IMR-90 (cell line): ENCODE measurements around the gene PBX4. TPM values are rescaled to one million over a fixed set of nuclear protein-coding genes. Genes with fewer than 3 reads are reported as not detected.

Experiments used
- ATAC-seq: fragments of 200-7000 bp; cut with Tn5 transposase; 2 replicates; pipeline ENCODE4 v1.9.1; 2020; ENCODE audit warnings: low read depth, mild to moderate bottlenecking, moderate library complexity
- BruUV-seq: library from RNA; stranded (reverse); fragments of 400-500 nt; replicated peaks from 2 replicates; lab custom pipeline; 2021; lab: Mats Ljungman, UMichigan
- CTCF ChIA-PET: fragments of 300-600 bp; formaldehyde crosslinking; extraction: SDS; loops from one replicate; lab custom pipeline; 2021; ENCODE audit warnings: antibody characterized with exemption; lab: Yijun Ruan, JAX
- POLR2A ChIA-PET: fragments of 300-600 bp; sonication (Branson Sonifier 250); formaldehyde crosslinking; loops from one replicate; lab custom pipeline; 2022; ENCODE audit warnings: antibody characterized with exemption; ENCODE audit not compliant: unreplicated experiment; lab: Charles Lee
- DNase-seq: peaks from one replicate; pipeline ENCODE4 v3.0.0; 2013
- H2AFZ ChIP-seq: replicated peaks from 2 replicates; pipeline ENCODE3; 2013; ENCODE audit warnings: low read length, mild to moderate bottlenecking; ENCODE audit not compliant: poor library complexity
- H2AK5ac ChIP-seq: 2 replicates; pipeline ENCODE4 v1.6.1; 2013; ENCODE audit warnings: low read depth, low read length, inconsistent platforms
- H2AK9ac ChIP-seq: replicated peaks from 2 replicates; pipeline ENCODE3; 2013; ENCODE audit warnings: mild to moderate bottlenecking, low read depth, low read length, moderate library complexity; ENCODE audit not compliant: poor library complexity
- H2BK120ac ChIP-seq: 2 replicates; pipeline ENCODE4 v1.6.1; 2013; ENCODE audit warnings: low read depth, low read length, inconsistent platforms
- H2BK15ac ChIP-seq: 3 replicates; pipeline ENCODE4 v1.6.1; 2013; ENCODE audit warnings: low read depth, low read length, inconsistent platforms
- H2BK20ac ChIP-seq: 2 replicates; pipeline ENCODE4 v1.6.1; 2013; ENCODE audit warnings: low read depth, mild to moderate bottlenecking, inconsistent platforms, low read length, moderate library complexity
- H2BK5ac ChIP-seq: 2 replicates; pipeline ENCODE4 v1.6.1; 2013; ENCODE audit warnings: mild to moderate bottlenecking, low read depth, low read length, inconsistent platforms; ENCODE audit not compliant: poor library complexity, severe bottlenecking
- H3K14ac ChIP-seq: replicated peaks from 2 replicates; pipeline ENCODE4 v1.6.1; 2013; ENCODE audit warnings: low read depth, low read length, inconsistent platforms
- H3K18ac ChIP-seq: 2 replicates; pipeline ENCODE4 v1.6.1; 2013; ENCODE audit warnings: low read depth, low read length, control low read depth
- H3K23ac ChIP-seq: 2 replicates; pipeline ENCODE4 v1.6.1; 2013; ENCODE audit warnings: low read depth, low read length, inconsistent platforms
- H3K27ac ChIP-seq: 2 replicates; pipeline ENCODE4 v1.5.1; 2013; ENCODE audit warnings: mild to moderate bottlenecking, control low read depth, low read length; ENCODE audit not compliant: insufficient read depth
- H3K27me3 ChIP-seq: 2 replicates; pipeline ENCODE4 v1.6.1; 2013; ENCODE audit warnings: low read length; ENCODE audit not compliant: control insufficient read depth, insufficient read depth
- H3K36me3 ChIP-seq: 2 replicates; pipeline ENCODE4 v1.6.1; 2013; ENCODE audit warnings: low read length, mixed read lengths; ENCODE audit not compliant: control insufficient read depth, insufficient read depth
- H3K4ac ChIP-seq: 2 replicates; pipeline ENCODE4 v1.6.1; 2013; ENCODE audit warnings: low read depth, low read length, inconsistent platforms
- H3K4me1 ChIP-seq: 2 replicates; pipeline ENCODE4 v1.6.1; 2013; ENCODE audit warnings: low read length, mixed read lengths; ENCODE audit not compliant: control insufficient read depth, insufficient read depth
- H3K4me2 ChIP-seq: 2 replicates; pipeline ENCODE4 v1.6.1; 2013; ENCODE audit warnings: low read depth, mild to moderate bottlenecking, control low read depth, low read length, moderate library complexity
- H3K4me3 ChIP-seq: 2 replicates; pipeline ENCODE4 v1.5.1; 2013; ENCODE audit warnings: low read depth, mild to moderate bottlenecking, control low read depth, low read length, moderate library complexity; ENCODE audit not compliant: insufficient read depth
- H3K56ac ChIP-seq: 2 replicates; pipeline ENCODE4 v1.6.1; 2013; ENCODE audit warnings: low read length, inconsistent platforms; ENCODE audit not compliant: insufficient read depth; ENCODE audit errors: extremely low read depth
- H3K79me1 ChIP-seq, 2 experiments: 2 replicates each; pipeline ENCODE4 v1.6.1; 2013; ENCODE audit warnings: low read length in 2 of 2, inconsistent platforms in 1 of 2, low read depth in 1 of 2
- H3K9ac ChIP-seq: 2 replicates; pipeline ENCODE4 v1.6.1; 2013; ENCODE audit warnings: low read depth, low read length, control low read depth
- H3K9me1 ChIP-seq: 2 replicates; pipeline ENCODE4 v1.6.1; 2013; ENCODE audit warnings: low read length, inconsistent platforms; ENCODE audit not compliant: insufficient read depth
- H3K9me3 ChIP-seq: 2 replicates; pipeline ENCODE4 v1.6.1; 2013; ENCODE audit warnings: low read length; ENCODE audit not compliant: control insufficient read depth, insufficient read depth
- H4K20me1 ChIP-seq: 2 replicates; pipeline ENCODE4 v1.6.1; 2013; ENCODE audit warnings: low read length, inconsistent platforms; ENCODE audit not compliant: insufficient read depth
- H4K5ac ChIP-seq: 2 replicates; pipeline ENCODE4 v1.6.1; 2013; ENCODE audit warnings: mild to moderate bottlenecking, low read depth, low read length, control low read depth
- H4K8ac ChIP-seq, 2 experiments: 2 replicates each; pipeline ENCODE4 v1.6.1; 2013; ENCODE audit warnings: low read depth in 2 of 2, low read length in 2 of 2, control low read depth in 1 of 2, inconsistent platforms in 1 of 2
- H4K91ac ChIP-seq: 2 replicates; pipeline ENCODE4 v1.6.1; 2013; ENCODE audit warnings: low read depth, low read length, inconsistent platforms; ENCODE audit not compliant: insufficient read depth
- BHLHE40 ChIP-seq: fragments of 150-350 bp; IDR thresholded peaks from 2 replicates; pipeline ENCODE4 v1.6.1; 2016; ENCODE audit warnings: mild to moderate bottlenecking, low read depth, low read length
- CEBPB ChIP-seq: IDR thresholded peaks from 2 replicates; pipeline ENCODE4 v1.6.1; 2012; ENCODE audit warnings: low read depth, low read length, improper control_type of control experiment
- CHD1 ChIP-seq: IDR thresholded peaks from 2 replicates; pipeline ENCODE4 v1.6.1; 2012; ENCODE audit warnings: low read depth, low read length, improper control_type of control experiment
- CTCF ChIP-seq: conservative IDR thresholded peaks from 2 replicates; pipeline ENCODE4 v1.5.1; 2012; ENCODE audit warnings: mild to moderate bottlenecking, low read depth, low read length, improper control_type of control experiment
- FOS ChIP-seq: fragments of 150-350 bp; IDR thresholded peaks from 2 replicates; pipeline ENCODE4 v1.6.1; 2016; ENCODE audit warnings: low read depth, low read length
- MAFK ChIP-seq: IDR thresholded peaks from 2 replicates; pipeline ENCODE4 v1.6.1; 2012; ENCODE audit warnings: low read depth, low read length, improper control_type of control experiment
- MAZ ChIP-seq: IDR thresholded peaks from 2 replicates; pipeline ENCODE4 v1.6.1; 2012; ENCODE audit warnings: low read depth, mild to moderate bottlenecking, low read length, improper control_type of control experiment, moderate library complexity, borderline replicate concordance
- MXI1 ChIP-seq: IDR thresholded peaks from 2 replicates; pipeline ENCODE4 v1.6.1; 2012; ENCODE audit warnings: low read depth, mild to moderate bottlenecking, low read length, moderate library complexity, borderline replicate concordance
- NFE2L2 ChIP-seq: fragments of 150-350 bp; IDR thresholded peaks from 2 replicates; pipeline ENCODE4 v1.6.1; 2016; ENCODE audit warnings: low read depth, mild to moderate bottlenecking, low read length
- POLR2A ChIP-seq: IDR thresholded peaks from 2 replicates; pipeline ENCODE4 v1.6.1; 2012; ENCODE audit warnings: mild to moderate bottlenecking, low read depth, low read length
- RAD21 ChIP-seq: IDR thresholded peaks from 2 replicates; pipeline ENCODE4 v1.6.1; 2012; ENCODE audit warnings: low read length, improper control_type of control experiment
- RCOR1 ChIP-seq: IDR thresholded peaks from 2 replicates; pipeline ENCODE4 v1.6.1; 2012; ENCODE audit warnings: mild to moderate bottlenecking, low read length, improper control_type of control experiment; ENCODE audit not compliant: insufficient replicate concordance
- RFX5 ChIP-seq: IDR thresholded peaks from 2 replicates; pipeline ENCODE4 v1.8.0; 2012; ENCODE audit warnings: low read depth, mild to moderate bottlenecking, low read length, moderate library complexity
- SMC3 ChIP-seq: fragments of 150-350 bp; IDR thresholded peaks from 2 replicates; pipeline ENCODE4 v1.6.1; 2016; ENCODE audit warnings: low read depth, mild to moderate bottlenecking, antibody characterized with exemption, low read length, moderate library complexity
- whole genome bisulfite sequencing, 2 experiments: methylation state at CpG; one replicate each; pipeline versions ENCODE4 v1.1.5 to v1.1.7; 2013; ENCODE audit warnings: missing lambda C conversion rate in 2 of 2; ENCODE audit not compliant: insufficient read length in 1 of 2; ENCODE audit errors: extremely low coverage in 2 of 2; 5-methylcytosine and 5-hydroxymethylcytosine counted together
- dilution Hi-C: fragments of 300-500 bp; cut with HindIII; formaldehyde crosslinking; loops from one replicate; pipeline ENCODE4 v1.14.3; 2018; ENCODE audit warnings: low sequenced_read_pairs; ENCODE audit not compliant: unreplicated experiment
- in situ Hi-C: fragments of 300-500 bp; cut with MboI; formaldehyde crosslinking; loops from 3 replicates; pipeline ENCODE4 v1.14.3; 2019; ENCODE audit warnings: low sequenced_read_pairs, inconsistent platforms, mixed read lengths
- intact Hi-C: fragments of 100-400 bp; cut with micrococcal nuclease; formaldehyde crosslinking; loops from 2 replicates; pipeline ENCODE4 v1.10.0; 2022
- polyA plus RNA-seq, 3 experiments: library from polyadenylated mRNA; depleted of rRNA; stranded (reverse); fragments of >200 nt; gene quantifications; 2 replicates each; pipeline ENCODE4 v1.2.3, GENCODE V29; 2012; ENCODE audit warnings: low replicate concordance in 1 of 3
- total RNA-seq: library from RNA; depleted of rRNA; stranded (reverse); fragments of >200 nt; gene quantifications from 2 replicates; pipeline ENCODE4 v1.2.3, GENCODE V29; 2012
- TF ChIP-seq, protein P1 (sequence below): fragments of 150-350 bp; IDR thresholded peaks from 2 replicates; pipeline ENCODE4 v1.6.1; 2016; ENCODE audit warnings: low read depth, mild to moderate bottlenecking, low read length, moderate library complexity, borderline replicate concordance
- TF ChIP-seq, protein P2 (sequence below): fragments of 150-350 bp; IDR thresholded peaks from 2 replicates; pipeline ENCODE4 v1.6.1; 2017; ENCODE audit warnings: mild to moderate bottlenecking, antibody characterized with exemption, low read length, low read depth

Gene PBX4
- total and polyA plus RNA-seq, 2 of the 4 experiments (the other 2 are of a cell fraction): 0.90 to 2.9 TPM

DNA sequence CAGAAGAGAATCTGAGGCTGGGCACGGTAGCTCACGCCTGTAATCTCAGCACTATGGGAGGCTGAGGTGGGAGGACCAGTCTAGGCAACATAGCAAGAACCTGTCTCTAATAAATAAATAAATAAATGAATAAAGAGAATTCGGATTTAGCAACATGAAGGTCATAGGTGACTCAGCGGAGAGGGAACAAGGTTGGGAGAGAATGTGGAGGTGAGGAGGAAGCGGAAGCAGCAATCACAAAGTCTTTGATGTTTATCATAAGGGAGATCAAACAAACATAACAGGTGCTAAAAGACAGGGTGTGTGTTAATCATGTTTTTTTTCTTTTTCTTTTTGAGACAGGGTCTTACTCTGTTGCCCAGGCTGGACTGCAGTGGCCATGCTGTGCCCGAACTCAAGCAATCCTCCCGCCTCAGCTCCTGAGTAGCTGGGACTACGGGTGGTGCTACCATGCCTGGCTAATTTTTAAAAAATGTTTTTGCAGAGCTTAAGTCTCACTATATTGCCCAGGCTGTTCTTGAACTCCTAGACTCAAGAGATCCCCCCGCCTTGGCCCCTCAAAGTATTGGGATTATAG, 16.3 kb downstream of the PBX4 start:
- in situ Hi-C loops: no loop called here
- no peaks in the 10 kb centered on the region for H3K27me3 ChIP-seq

More for the DNA sequence above, 16.3 kb downstream of the PBX4 start:
- Histone ChIP-seq H4K91ac (no peak overlapping the region), H3K4me2 (no peak overlapping the region), H3K23ac (no peak overlapping the region), H4K20me1 (no peaks in the 10 kb centered on the region), H2AFZ (no peak overlapping the region), H4K5ac (no peak overlapping the region), H3K36me3 (no peaks in the 10 kb centered on the region; the same call in 1 of the 2 replicates), H2BK20ac (no peak overlapping the region), H3K9me3 (no peaks in the 10 kb centered on the region), H2BK120ac (no peak overlapping the region), H2AK9ac (no peak overlapping the region), H2BK15ac (no peak overlapping the region), H3K4ac (no peak overlapping the region), H2AK5ac (no peak overlapping the region), H3K56ac (no peak overlapping the region), H3K9ac (no peak overlapping the region), H3K4me1 (no peaks in the 10 kb centered on the region), H3K9me1 (peaks cover 10% of the 10 kb centered on the region), H3K27ac (no peak overlapping the region), H3K4me3 (no peak overlapping the region), H2BK5ac (no peak overlapping the region), H4K8ac (no peak overlapping the region), H3K14ac (no peak overlapping the region), H3K79me1 (0 out of 4 replicates have a peak, but pooled peaks cover 0 to 5% of the 10 kb centered on the region in 2 experiments), H3K18ac (no peak overlapping the region)
- dilution Hi-C loops: no loop called here
- CTCF ChIA-PET: no interaction called here
- no TSS peak for BruUV-seq
- TF ChIP-seq RCOR1 (no peak), SMC3 (no peak), POLR2A (no peak), FOS (no peak), MAFK (no peak), MAZ (no peak), BHLHE40 (no peak), CHD1 (no peak), RFX5 (no peak), CEBPB (no peak), RAD21 (no peak), NFE2L2 (no peak), MXI1 (no peak), CTCF (no peak)
- TF ChIP-seq, protein P1, sequence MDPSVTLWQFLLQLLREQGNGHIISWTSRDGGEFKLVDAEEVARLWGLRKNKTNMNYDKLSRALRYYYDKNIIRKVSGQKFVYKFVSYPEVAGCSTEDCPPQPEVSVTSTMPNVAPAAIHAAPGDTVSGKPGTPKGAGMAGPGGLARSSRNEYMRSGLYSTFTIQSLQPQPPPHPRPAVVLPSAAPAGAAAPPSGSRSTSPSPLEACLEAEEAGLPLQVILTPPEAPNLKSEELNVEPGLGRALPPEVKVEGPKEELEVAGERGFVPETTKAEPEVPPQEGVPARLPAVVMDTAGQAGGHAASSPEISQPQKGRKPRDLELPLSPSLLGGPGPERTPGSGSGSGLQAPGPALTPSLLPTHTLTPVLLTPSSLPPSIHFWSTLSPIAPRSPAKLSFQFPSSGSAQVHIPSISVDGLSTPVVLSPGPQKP: no peak
- TF ChIP-seq, protein P2, sequence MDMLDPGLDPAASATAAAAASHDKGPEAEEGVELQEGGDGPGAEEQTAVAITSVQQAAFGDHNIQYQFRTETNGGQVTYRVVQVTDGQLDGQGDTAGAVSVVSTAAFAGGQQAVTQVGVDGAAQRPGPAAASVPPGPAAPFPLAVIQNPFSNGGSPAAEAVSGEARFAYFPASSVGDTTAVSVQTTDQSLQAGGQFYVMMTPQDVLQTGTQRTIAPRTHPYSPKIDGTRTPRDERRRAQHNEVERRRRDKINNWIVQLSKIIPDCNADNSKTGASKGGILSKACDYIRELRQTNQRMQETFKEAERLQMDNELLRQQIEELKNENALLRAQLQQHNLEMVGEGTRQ: no peak
- DNase-seq (no peak), ATAC-seq (no peak)
- POLR2A ChIA-PET: no interaction called here
- intact Hi-C loops: no loop called here
- no CpG with 5 or more reads among the region's 9 CpGs for WGBS, 2 experiments
